HG02884 (cell line): ENCODE measurements around the gene KCNK7.
"Not testable (repeated sequence)": the region's sequence is repeated elsewhere in the genome, so short reads cannot be mapped to it uniquely, and the experiment has no call there.

Experiments
- ATAC-seq: cut with Tn5 transposase; IDR thresholded peaks from one replicate; pipeline ENCODE4 v1.9.1; 2021; ENCODE audit warnings: mild to moderate bottlenecking, moderate library complexity; ENCODE audit not compliant: unreplicated experiment

Gene KCNK7

DNA sequence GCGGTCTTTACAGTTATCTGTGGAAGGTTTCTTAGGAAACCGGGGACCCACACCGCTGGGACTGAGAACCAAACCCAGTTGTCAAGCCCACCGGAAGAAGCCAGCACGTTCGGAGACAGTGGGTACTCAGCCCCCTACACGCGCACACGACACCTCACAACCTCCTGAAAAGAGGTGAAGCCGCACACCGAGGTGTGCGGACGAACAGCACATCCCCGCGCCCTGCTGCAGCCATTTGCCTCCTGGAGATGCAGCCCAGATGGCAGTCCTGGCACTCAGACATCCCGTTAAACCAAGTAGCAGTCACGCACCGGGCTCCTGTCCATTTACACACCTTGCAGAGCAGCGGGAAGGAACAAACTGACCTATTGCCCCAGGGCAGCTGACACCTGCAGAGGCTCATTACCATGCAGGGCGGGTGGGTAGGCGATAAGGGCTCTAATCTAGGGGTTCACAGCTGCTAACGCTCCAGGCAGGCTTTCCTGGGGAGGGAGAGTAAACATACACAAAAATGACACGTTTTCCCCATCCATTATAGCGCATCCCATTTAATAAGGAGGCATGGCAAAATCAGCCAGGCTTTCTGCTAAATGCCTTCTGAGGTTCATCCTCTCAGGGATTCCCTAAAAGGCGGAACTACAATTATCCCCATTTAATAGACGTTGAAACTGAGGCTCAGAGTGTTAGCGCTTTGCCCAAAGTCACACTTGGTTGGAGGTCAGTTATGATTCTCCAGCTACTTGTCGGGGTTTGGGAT lies 20.6 kb downstream of the KCNK7 start:
- no peak for ATAC-seq

DNA sequence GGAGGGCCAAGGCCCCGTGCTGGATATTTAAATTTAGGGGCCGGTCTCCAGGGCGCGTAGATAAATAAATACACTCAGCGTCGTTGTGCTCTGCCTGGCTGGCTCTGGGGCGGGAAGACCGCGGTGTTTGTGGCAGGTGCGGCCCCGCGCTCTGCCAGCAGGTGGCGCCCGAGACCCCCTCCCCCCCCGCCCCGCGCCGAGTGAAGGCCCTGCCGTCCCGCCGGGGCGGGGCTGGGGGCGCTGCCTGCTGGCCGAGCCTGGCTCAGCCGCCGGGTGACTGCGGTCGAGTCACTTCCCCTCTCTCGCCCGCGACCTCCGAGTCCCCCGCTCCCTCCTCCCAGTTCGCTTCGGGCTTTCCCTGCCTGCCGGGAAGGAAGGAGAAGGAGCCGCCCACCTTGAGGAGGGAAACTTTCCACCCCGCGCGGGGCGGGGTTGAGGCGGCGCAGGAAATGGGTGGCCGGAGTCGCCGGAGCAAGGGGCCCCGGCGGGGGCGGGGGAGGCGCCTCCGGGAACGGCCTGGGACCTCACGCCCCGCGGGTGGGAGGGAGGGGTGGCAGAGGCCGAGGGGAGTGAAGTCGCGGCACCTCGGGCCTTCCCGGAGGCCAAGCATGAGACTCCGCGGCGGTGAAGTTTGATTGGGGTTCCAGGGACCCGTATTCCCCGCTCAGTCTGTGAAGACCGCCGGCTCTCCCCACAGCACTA lies 21.3 kb downstream of the KCNK7 start:
- ATAC-seq: peak; percentile 31

DNA sequence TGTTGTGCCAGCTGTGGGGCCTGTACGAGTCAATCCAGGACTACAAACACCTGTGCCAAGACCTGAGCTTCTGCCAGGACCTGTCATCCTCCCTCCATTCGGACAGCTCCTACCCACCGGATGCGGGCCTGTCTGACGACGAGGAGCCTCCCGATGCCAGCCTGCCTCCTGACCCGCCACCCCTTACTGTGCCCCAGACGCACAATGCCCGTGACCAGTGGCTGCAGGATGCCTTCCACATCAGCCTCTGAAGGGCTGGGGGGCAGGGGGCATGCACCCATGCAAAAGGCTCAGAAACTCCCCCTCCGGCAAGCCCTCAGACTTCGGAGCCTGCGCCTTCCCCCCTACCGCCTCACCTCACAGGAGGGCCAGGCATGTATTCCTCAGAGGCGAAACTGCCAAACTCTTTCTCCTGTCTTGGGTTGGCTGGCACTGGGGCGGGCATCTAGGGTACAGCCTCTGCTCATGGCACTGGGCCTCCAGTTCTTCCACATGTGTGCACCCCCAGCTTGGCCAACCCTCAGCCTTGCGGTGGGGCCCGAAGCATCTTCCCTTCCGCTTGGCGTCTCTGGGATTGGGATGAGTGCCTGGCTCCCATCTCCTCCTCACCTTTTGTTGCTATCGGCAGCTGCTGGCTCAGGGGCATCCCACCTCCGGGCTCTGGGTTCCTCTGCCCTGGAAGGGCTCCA lies 22.1 kb downstream of the KCNK7 start:
- no peak for ATAC-seq

DNA sequence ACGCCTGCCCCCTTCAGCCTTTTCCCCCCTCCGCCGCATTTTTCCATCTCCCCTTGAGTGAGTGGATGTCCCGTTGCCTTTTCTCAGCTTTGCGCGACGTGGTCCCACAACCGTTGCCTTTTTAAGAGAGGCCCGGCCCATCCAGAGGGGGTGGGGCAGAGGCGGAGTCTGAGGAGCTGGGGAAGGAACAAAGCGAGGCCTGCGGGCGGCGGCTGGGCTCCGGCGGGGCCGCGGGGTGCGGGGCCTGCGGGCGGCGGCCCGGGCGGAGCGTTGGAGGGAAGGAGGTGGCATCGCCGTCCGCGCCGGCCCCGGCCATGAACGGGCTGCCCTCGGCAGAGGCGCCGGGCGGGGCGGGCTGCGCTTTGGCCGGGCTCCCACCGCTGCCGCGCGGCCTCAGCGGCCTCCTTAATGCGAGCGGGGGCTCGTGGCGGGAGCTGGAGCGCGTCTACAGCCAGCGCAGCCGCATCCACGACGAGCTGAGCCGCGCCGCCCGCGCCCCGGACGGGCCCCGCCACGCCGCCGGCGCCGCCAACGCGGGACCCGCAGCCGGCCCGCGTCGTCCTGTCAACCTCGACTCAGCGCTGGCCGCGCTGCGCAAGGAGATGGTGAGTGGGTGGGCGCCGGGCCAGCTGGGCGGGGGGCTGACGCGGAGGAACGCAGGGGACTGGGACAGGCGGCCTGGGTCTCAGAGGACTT lies 23.1 kb downstream of the KCNK7 start, which contains the start of gene FAM89B:
Gene FAM89B (plus strand): TSS at position 183 of the 696 bp plus-strand sequence. CDS start 132 bp downstream, at position 315.
- ATAC-seq: no peak

DNA sequence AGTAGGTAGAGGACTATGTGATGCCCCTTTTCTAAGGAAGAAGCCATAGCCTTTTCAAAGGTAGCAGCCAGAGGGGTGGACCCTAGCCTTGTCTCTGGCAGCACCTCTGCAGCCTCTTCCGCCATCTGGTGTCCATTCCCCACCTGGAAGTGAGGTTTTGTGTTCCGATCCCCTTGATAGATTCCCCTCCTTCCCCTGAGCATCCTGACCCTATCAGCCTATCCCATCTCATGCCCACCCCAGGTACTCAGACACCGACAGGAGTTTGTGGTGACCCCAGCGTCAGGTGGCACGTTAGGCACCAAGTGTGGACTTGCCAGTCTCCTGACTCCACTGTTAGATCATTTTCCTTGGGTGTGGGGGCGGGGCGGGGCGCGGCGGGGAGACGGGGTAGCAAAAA lies 23.7 kb downstream of the KCNK7 start:
- ATAC-seq: no peak

DNA sequence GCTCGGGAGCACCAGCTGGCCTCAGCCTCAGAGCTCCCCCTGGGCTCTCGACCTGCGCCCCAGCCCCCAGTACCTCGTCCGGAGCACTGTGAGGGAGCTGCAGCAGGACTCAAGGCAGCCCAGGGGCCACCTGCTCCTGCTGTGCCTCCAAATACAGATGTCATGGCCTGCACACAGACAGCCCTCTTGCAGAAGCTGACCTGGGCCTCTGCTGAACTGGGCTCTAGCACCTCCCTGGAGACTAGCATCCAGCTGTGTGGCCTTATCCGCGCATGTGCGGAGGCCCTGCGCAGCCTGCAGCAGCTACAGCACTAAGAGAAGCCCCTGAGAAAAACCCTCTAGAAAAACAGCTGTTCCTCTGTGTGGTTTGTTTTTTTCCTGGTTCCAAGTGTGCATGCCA lies 24.2 kb downstream of the KCNK7 start:
- ATAC-seq: no peak

DNA sequence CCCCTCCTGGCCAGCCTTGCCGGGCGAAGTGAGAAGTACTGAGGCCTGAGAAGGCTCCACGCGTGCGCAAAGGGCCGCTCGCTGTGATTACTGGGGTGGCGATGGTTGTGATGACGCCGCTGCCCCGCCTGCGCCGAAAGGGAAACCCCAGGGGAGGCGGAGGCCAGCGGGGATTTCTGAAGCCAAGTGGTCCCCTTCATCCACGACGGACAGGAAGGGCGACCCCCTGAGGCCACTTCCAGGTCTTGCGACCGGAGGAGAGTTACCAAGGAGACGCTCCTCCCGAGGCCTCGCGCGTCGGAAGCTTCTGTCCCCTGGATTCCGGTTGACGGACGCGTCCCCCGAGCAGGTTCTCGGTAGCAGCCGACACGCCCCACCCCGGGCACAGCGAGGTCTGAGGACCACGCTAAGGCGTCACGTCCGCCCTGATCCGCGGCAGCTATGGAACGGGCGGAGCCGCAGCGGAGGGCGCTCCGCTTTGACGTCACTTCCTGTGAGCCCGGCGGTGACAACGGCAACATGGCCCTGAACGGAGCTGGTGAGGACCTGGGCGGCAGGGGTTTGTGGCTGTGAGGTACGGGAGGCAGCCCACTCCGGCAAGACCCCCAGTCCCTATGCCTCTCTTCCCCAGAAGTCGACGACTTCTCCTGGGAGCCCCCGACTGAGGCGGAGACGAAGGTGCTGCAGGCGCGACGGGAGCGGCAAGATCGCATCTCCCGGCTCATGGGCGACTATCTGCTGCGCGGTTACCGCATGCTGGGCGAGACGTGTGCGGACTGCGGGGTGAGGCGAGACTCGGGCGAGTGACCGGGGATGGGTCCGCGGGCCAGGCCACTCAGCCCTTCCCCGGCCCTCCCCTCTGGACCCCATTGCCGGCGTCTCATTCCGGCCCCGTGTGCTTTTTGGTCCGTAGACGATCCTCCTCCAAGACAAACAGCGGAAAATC lies 25.4 kb downstream of the KCNK7 start, which contains the start of gene ZNRD2:
Gene ZNRD2 (plus strand): TSS at position 505 of the 946 bp plus-strand sequence. CDS start 15 bp downstream, at position 520.
- ATAC-seq: peak; percentile 56

DNA sequence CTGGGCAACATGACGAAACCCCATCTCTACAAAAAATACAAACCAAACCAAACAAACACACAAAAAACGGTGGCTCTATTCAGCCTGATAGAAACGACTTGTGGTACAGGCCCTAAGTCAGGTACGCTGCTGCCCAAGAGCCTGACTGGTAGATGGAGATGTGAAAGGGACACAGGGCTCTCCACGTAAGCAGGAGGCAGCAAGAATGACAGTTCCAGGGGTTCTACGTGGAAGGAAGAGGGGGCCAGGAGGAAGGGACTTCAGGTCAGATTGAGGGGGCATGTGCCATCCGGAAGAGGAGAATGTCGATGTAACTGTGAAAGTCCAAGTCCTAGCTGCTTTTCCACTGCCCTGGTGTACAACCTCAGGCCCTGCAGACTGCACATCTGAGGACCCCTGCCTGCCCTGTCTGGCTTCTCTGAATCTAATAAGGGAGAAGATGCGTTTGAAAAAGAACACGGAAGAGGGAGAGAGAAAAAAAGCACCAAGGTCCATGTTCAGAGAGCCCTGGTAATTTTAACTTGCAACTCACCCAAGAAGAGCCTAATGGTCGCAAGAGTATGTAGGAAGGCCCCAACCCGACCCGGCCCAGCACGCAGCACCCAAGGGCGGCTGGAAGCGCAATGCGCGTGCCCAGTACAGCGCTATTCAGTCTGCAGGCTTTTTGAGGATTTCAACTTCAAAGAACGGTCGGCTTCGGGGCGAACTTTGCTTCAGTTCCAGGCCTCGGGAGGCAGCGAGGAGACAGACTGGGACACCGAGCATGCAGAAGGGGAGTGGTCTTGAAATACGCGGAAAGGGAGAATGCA lies 26.2 kb downstream of the KCNK7 start:
- no peak for ATAC-seq

DNA sequence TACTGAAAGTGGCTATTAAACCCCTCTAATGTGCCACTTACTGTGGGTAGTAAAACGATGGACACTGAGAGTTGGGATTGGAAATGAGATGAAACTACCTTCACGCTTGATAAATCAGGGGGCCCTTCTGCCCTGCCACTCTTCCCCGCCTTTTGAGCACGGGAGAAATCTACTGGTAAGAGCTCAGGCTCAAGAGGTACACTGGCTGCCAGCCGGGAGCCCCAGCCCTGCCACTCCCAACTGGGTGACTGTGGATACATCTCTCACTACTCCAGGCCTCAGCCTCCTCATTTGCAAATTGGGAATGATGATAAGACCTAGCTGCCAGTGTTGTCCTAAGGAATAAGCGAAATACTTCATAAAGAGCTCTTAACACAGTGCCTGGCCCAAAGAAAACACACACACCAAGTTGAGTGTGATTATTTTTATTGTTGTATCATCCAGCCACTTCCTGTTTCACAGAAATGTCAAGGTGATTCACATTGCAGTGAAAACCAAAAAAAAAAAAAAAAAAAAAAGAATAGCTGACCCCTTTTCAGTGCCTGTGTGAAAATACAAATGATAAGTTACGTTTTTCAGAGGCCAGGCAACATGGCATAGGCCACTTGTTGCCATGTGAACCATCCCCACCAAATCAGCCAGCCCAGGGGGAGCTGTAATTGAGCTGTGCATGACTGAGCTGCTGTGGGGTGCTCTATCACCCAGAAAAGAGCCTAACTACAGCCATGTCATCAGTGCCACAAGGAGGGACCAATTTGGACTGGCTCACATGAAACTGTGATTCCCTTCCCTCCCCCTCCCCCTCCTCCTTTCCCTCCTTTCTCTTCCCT lies 29.8 kb downstream of the KCNK7 start:
- ATAC-seq: no peak

DNA sequence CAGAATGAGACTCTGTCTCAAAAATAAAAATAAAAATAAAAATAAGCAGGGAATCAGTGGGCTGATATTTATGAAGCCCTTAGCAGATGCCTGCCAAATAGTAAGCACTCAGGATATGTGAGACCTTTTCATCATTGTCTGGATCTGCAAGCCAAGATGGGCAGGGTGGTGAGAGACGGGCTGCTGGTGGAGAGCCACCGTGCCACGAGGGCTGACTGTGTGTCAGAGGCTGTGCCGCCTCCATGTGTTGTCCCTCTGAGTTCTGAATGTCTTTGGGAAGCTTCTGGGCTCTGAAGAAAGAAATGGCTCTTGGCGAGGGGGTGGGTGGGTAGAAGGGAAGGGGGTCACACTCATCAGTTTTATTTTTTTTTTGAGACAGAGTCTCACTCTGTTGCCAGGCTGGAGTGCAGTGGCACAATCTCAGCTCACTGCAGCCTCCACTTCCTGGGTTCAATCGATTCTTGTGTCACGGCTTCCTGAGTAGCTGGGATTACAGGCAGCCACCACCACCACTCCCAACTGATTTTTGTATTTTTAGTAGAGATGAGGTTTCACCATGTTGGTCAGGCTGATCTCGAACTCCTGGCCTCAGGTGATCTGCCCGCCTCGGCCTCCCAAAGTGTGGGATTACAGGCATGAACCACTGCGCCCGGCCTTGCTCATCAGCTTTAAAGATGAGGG lies 30.6 kb downstream of the KCNK7 start:
- ATAC-seq: not testable (repeated sequence)

DNA sequence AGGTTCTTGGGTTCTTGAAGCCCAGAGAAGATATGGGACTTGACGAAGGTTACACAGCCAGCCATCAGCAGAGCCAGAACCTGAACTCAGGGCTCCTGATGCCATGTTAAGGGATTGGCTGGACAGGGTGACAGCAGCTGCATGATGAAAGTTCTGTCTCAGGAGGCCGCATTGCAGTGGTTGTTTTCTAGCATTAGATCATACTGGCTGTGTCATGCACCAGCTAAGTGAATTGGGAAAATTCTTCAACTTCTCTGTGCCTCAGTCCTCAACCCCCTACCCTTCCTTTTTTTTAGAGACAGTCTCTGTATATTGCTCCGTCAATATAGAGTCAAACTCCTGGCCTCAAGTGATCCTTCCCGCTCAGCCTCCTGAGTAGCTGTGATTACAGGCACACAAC lies 32.0 kb downstream of the KCNK7 start:
- no peak for ATAC-seq

DNA sequence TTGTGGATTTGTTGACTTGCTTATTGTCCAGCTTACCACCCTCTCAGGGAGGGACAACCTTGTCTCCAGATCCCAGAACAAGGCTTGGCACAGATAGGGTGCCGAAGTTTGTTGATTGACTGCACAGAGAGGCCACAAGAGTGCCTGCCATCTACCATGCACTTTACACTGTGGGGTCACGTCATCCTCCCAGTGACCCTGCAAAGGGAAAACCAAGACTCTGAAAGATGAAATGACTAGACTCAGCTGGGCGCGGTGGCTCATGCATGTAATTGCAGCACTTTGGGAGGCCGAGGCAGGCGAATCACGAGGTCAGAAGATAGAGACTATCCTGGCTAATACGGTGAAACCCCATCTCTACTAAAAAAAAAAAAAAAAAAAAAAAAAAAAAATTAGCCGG lies 32.8 kb downstream of the KCNK7 start:
- ATAC-seq: no peak

DNA sequence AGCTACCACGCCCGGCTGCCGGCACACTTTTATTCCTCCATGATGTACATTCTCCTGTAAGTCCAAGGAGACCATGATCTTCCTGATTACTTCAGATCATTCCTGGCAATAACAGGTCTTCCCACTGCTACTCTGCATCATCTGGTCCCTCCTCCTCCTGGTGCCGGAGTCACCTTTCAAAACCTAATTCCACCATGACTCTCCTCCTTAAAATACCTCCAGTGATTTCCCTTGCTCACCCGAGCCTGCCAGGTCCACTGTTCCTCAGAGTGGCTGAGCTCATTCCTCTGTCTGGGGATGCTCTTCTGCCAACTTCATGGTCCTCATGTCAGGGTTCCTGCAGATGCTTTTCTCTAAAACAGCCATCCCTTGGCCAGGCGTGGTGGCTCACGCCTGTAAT lies 33.6 kb downstream of the KCNK7 start:
- ATAC-seq: no peak

DNA sequence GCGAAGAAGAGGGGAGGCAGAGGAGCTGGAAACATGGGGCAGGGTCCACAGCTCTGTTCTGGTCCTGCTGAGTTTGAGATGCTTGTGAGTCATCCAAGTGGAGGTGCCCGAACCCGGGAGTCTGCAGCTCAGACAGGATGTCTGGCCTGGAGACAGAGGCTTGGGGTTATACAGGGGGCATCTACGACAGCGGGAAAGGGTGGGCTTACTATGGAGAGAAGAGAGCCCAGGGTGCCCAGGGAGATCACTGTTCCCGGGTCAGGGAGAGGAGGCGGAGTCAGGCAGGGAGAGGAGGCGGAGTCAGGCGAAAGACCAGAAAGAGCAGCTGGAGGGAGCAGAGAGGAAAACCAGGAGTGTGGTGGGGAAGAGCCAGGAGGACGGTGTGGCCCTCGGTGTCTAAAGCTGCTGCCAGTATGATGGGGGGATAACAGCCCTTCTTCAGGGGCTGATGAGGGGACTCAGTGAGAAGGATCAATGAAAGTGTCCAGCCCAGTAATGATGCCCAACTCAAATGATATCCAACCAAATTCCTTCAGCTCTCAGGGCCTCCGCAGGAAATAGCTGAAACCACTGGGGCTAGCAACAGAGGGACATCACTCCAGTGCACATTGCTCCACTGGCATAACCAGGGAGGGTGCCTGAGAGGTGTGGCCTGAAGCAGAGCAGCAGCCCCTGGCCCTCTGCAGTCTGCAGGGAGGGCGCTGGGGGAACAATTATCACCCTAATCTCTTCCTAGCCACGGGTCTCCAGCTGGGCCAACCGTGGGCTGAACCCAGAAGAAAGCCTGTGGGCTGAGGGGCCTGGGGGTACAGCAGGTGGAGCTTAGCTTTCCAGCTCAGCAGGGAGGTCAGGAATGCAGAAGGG lies 34.8 kb downstream of the KCNK7 start:
- ATAC-seq: no peak

DNA sequence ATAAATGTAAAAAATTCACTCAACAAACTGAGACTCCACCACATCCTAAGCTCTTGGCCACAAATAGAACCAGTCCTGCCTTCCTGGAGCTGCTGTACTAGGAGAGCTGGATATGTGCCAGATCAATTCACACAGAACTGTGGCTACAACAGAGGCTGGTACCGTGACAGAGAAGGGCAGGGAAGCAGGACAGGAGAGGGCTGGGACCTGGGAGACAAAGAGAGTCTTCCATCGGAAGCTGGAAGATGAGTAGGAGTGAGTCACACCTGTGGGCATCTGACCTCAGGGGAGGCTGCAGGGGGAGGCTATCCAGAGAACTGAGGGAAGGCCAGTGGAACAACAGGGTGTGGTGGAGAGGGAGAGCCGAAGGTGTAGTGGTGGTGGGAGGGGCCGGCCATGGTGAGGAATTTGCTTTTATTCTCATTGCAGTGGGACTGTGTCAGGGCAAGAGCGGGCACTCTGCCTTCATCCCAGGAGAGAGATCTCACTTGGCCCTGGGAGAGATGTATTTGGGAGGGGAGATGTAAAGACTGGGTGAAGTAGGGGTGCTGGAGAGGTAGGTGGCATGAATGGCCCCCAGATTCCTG lies 35.6 kb downstream of the KCNK7 start:
- no peak for ATAC-seq

DNA sequence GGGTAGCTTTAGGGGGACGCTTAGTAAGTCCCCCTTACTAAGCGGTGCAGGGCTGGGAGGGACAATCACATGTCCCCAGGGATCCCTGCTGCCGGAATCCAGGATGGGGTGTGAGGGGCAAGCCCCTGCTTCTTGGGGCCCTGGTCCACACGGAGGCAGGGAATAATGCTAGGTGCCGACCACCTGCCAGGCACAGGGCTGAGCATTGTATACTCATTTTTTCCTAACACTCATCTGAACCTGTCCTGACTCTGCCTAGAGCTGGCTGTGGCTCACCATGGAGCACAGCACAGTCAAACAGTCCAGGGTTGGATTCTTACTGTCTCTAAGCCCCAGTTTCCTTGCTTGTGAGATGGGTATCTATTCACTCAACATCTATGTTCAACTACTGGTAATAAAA lies 36.1 kb downstream of the KCNK7 start:
- ATAC-seq: no peak
